Body of pancreas (tissue), 4 donors: Measurements from ENCODE around the gene FOSB. TPM values are rescaled to one million over a fixed set of nuclear protein-coding genes. Genes with fewer than 3 reads are reported as not detected.
A peak's percentile ranks its signal among the peaks of the same experiment; 100 is the strongest.

Experiments
- ATAC-seq: fragments of 150-250 bp; one replicate; pipeline ENCODE4 v1.9.1; 2016
- DNase-seq, 4 donors: peaks; one replicate each; pipeline ENCODE4 v3.0.0-alpha.2; 2019
- H3K27ac ChIP-seq, 4 donors: fragments of 200-600 bp; sonication (generic); 1 replicate in 3 of 4; 2 replicates in 1 of 4; pipeline versions ENCODE4 v1.5.1 to v1.6.1; 2016 to 2019; ENCODE audit warnings: mild to moderate bottlenecking in 1 of 4, mixed read lengths in 1 of 4, moderate library complexity in 1 of 4
- H3K27me3 ChIP-seq, 2 donors: fragments of 200-600 bp; sonication (generic); one replicate each; pipeline ENCODE4 v1.6.0; 2016; ENCODE audit warnings: mild to moderate bottlenecking in 1 of 2
- H3K36me3 ChIP-seq, 2 donors: fragments of 200-600 bp; sonication (generic); replicated peaks in 1 of 2; 2 replicates each; pipeline ENCODE4 v1.5.1; 2016; ENCODE audit warnings: low read depth in 2 of 2; ENCODE audit not compliant: insufficient read depth in 1 of 2
- H3K4me1 ChIP-seq: fragments of 200-600 bp; sonication (generic); one replicate; pipeline ENCODE4 v1.6.0; 2016
- H3K4me3 ChIP-seq, 2 donors: fragments of 200-600 bp; sonication (generic); 1 replicate in 1 of 2; 2 replicates in 1 of 2; pipeline ENCODE4 v1.5.1; 2016 to 2019
- H3K9me3 ChIP-seq, 3 donors: fragments of 200-600 bp; sonication (generic); 1 replicate in 2 of 3; 2 replicates in 1 of 3; pipeline ENCODE4 v1.5.1; 2016
- POLR2A ChIP-seq, 3 donors: fragments of 450-650 bp; IDR thresholded peaks; one replicate each; pipeline ENCODE4 v1.6.1; 2016; ENCODE audit warnings: antibody characterized with exemption in 3 of 3, mild to moderate bottlenecking in 2 of 3
- WGBS, 2 donors: methylation state at CpG; one replicate each; pipeline ENCODE4 v1.1.5; 2017; 5-methylcytosine and 5-hydroxymethylcytosine counted together
- intact Hi-C: fragments of 100-400 bp; cut with DNase I; formaldehyde crosslinking; loops from one replicate; pipeline ENCODE4 v1.15.1; 2023
- total RNA-seq, 2 donors: library from RNA; depleted of rRNA; stranded (reverse); fragments of >200 nt; gene quantifications; one replicate each; pipeline ENCODE4 v1.1.0, GENCODE V29; 2016
- TF ChIP-seq, protein P1 (sequence below), 7 experiments: fragments of 450-650 bp in 4 of 7; fragments of 200-600 bp in 3 of 7; sonication (generic) in 3 of 7; IDR thresholded peaks; one replicate each; pipeline ENCODE4 v1.5.1; 2016 to 2019; ENCODE audit warnings: antibody characterized with exemption in 7 of 7

Gene FOSB
- total RNA-seq, 2 donors from 2014 or later: 4.2 to 84.7 TPM

DNA sequence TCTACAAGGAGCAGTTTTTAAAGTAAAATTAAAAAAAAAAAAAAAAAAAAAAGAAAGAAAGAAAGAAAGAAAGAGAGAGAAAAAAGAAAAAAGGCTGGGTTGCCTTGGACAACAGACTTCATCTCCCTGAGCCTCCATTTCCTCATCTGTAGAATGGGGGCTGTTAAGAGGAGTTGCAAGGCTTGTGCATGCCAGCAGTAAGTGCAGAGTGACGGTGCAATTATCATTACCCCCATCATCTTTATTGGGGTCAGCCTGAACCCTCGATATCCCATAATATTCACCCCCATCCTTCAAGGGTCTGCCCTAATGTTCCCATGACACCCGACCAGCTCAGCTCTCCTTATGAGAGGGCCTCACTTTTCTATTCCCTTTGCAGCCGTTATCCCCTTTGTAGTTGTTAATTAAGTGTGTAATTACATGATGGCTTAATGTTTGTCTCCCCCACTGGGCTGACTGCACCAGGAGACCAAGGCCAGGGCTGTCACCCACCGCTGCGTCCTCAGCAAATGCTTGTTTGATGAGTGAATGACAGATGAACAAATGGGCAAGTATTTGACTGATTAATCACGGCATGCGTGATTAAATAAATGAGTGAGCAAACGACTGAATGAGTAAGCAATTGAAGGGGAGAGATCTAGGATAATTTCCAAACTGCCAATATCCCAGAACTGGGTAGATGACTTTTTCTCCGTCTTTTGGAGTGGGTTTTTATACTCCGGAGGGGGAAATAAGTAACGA, 10.1 kb downstream of the FOSB start:
- H3K27me3 ChIP-seq: no peaks in the 10 kb centered on the region
- peaks cover 11% of the 10 kb centered on the region for H3K4me1 ChIP-seq
- DNase-seq: no peak
- H3K4me3 ChIP-seq: no peak overlapping the region
- ATAC-seq: peak; percentile 0
- TF ChIP-seq, protein P1, sequence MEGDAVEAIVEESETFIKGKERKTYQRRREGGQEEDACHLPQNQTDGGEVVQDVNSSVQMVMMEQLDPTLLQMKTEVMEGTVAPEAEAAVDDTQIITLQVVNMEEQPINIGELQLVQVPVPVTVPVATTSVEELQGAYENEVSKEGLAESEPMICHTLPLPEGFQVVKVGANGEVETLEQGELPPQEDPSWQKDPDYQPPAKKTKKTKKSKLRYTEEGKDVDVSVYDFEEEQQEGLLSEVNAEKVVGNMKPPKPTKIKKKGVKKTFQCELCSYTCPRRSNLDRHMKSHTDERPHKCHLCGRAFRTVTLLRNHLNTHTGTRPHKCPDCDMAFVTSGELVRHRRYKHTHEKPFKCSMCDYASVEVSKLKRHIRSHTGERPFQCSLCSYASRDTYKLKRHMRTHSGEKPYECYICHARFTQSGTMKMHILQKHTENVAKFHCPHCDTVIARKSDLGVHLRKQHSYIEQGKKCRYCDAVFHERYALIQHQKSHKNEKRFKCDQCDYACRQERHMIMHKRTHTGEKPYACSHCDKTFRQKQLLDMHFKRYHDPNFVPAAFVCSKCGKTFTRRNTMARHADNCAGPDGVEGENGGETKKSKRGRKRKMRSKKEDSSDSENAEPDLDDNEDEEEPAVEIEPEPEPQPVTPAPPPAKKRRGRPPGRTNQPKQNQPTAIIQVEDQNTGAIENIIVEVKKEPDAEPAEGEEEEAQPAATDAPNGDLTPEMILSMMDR (IDR thresholded peaks at IDR 0.05): no peak
- TF ChIP-seq POLR2A (IDR thresholded peaks at IDR 0.05): no peak
- no peaks in the 10 kb centered on the region for H3K9me3 ChIP-seq
- intact Hi-C loops: no loop called here
- H3K27ac ChIP-seq: peak overlapping the region; percentile 86 to 97 (median 92)
- WGBS, 2 donors: 3 to 5% methylated on average over 12 of the region's 12 CpGs
- no peaks in the 10 kb centered on the region for H3K36me3 ChIP-seq

DNA sequence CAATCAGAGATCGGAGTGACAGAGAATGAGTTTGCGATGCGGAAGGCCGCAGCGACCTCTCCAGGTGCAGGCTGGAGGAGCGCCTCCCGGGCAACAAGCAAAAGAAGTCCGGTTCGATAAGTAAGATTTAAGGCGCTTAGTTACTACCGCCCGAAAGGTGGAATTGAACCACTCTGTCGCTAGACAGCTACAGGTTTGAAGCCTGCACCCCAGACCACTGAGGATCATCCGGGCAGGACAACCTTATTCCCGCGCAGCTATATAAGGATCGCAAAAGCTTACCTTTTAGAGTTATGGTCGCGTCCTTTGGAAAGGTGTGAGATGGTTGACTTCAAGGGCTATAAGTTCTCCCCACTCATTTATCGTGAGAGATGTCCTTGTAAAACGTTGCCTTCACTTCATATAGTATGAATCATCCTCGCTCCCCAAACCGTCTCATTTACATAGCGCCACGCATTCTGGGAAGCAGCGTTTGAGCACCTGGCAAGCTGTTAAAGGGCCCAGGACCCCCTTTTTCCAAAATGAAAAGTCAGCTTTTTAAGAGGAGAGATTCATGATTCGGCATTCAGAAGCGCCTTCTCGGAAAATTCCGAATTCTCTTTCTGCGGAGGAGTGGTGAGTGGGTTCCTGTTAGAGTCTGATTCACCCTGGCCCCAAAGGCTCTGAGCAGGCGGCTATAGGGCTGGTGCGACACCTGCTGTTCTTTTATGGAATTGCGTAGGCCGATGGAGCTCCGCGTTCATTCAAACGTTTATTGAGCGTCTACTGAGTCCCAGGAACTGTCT, 10.8 kb downstream of the FOSB start:
- H3K4me1 ChIP-seq: peaks cover 11% of the 10 kb centered on the region
- H3K27ac ChIP-seq: peak overlapping the region; percentile 86 to 97 (median 92)
- peak in 2 of 3 donors; percentile 67 to 70 for TF ChIP-seq POLR2A (IDR thresholded peaks at IDR 0.05)
- TF ChIP-seq, protein P1 (IDR thresholded peaks at IDR 0.05): peak; percentile 94 to 98 (median 97)
- no peaks in the 10 kb centered on the region for H3K27me3 ChIP-seq
- ATAC-seq (peak; percentile 96), DNase-seq (peak; percentile 89 to 94 (median 90))
- no peaks in the 10 kb centered on the region for H3K36me3 ChIP-seq
- no peaks in the 10 kb centered on the region for H3K9me3 ChIP-seq
- 0% methylated on average over 24 to 39 of the region's 39 CpGs for WGBS, 2 donors
- intact Hi-C loops: no loop called here
- no peak overlapping the region for H3K4me3 ChIP-seq

DNA sequence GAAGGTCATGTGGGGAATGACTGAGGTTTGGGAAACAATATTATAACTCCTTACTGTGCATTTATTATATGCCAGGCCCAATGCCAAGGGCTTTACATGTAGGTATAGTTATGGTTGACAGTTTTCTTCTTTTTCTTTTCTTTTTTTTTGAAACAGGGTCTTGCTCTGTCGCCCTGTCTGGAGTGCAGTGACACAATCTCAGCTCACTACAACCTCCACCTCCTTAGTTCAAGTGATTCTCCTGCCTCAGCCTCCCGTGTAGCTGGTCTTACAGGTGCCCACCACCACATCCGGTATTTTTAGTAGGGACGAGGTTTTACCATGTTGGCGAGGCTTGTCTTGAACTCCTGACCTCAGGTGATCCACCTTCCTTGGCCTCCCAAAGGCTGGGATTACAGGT, 15.2 kb downstream of the FOSB start:
- no peak for ATAC-seq
- no peak overlapping the region for H3K4me3 ChIP-seq
- TF ChIP-seq, protein P1 (IDR thresholded peaks at IDR 0.05): no peak
- TF ChIP-seq POLR2A (IDR thresholded peaks at IDR 0.05): no peak
- no peak for DNase-seq
- no peaks in the 10 kb centered on the region for H3K9me3 ChIP-seq
- H3K27ac ChIP-seq: no peak overlapping the region
- H3K36me3 ChIP-seq: no peaks in the 10 kb centered on the region
- intact Hi-C loops: loop anchor here (5.0 kb wide), 1 partner anchor 46 kb away; no protein-coding TSS in a partner anchor
- H3K27me3 ChIP-seq: no peaks in the 10 kb centered on the region
- peaks cover 11% of the 10 kb centered on the region for H3K4me1 ChIP-seq
- 81 to 86% methylated on average over 5 of the region's 5 CpGs for WGBS, 2 donors

DNA sequence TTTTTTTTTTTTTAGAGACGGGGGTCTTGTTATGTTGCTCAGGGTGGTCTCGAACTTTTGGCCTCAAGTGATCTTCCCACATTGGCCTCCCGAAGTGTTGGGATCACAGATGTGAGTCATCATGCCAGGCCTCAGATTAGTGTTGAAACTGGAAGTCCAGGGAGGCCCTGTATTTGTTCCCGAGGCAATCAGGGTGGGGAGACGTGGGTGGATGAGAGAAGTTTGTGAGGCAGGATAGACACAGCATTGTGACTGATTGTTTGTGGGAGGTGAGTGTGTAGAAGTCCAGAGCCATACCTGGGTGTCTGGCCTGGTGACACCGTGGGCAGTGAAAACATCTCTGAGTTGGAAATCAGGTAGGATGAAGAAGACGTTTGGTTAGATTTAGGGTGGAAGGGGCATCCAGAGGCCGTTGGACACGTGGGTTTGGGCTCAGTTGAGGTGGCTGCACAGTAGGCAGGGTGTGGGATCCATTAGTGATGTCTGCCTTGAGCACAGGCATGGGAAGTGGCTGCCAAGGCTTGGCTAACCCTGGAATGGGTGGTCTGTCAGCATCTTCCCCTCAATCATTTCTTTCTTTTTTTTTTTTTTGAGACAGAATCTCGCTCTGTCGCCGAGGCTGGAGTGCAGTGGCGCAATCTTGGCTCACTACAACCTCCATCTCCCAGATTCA, 16.6 kb downstream of the FOSB start:
- Histone ChIP-seq H3K36me3 (no peaks in the 10 kb centered on the region), H3K27me3 (no peaks in the 10 kb centered on the region), H3K4me3 (no peak overlapping the region), H3K27ac (no peak overlapping the region), H3K9me3 (no peaks in the 10 kb centered on the region), H3K4me1 (peaks cover 4% of the 10 kb centered on the region)
- intact Hi-C loops: loop anchor here (5.0 kb wide), 1 partner anchor 47 kb away; no protein-coding TSS in a partner anchor
- TF ChIP-seq POLR2A (IDR thresholded peaks at IDR 0.05): no peak
- TF ChIP-seq, protein P1 (IDR thresholded peaks at IDR 0.05): no peak
- DNase-seq (no peak), ATAC-seq (no peak)
- 60 to 64% methylated on average over 13 of the region's 13 CpGs for WGBS, 2 donors
